GM12878 (cell line): ENCODE results near the gene OR6C76. TPM values are rescaled to one million over a fixed set of nuclear protein-coding genes. Genes with fewer than 3 reads are reported as not detected.

ENCODE experiments used
- ATAC-seq: fragments of 200-7000 bp; cut with Tn5 transposase; 3 replicates; pipeline ENCODE4 v1.9.1; 2020; ENCODE audit warnings: mild to moderate bottlenecking, moderate library complexity
- BruUV-seq: library from RNA; stranded (reverse); fragments of 400-500 nt; replicated peaks from 2 replicates; lab custom pipeline; 2021; lab: Mats Ljungman, UMichigan
- CTCF ChIA-PET: fragments of 300-600 bp; sonication (Branson Sonifier 250); formaldehyde crosslinking; extraction: SDS; loops from one replicate; lab custom pipeline; 2021; ENCODE audit warnings: inconsistent platforms; lab: Yijun Ruan, JAX
- POLR2A ChIA-PET: fragments of 350-600 bp; formaldehyde crosslinking; extraction: SDS; loops from one replicate; lab custom pipeline; 2021; ENCODE audit warnings: inconsistent platforms; lab: Charles Lee
- RAD21 ChIA-PET: fragments of 300-600 bp; sonication (Branson Sonifier 250); formaldehyde crosslinking; loops from one replicate; lab custom pipeline; 2023; ENCODE audit warnings: antibody characterized with exemption; ENCODE audit not compliant: unreplicated experiment; lab: Charles Lee
- SMC1A ChIA-PET: fragments of 300-600 bp; sonication (Branson Sonifier 250); formaldehyde crosslinking; loops from one replicate; lab custom pipeline; 2023; ENCODE audit not compliant: unreplicated experiment, uncharacterized antibody; lab: Charles Lee
- DNase-seq: peaks from one replicate; pipeline ENCODE4 v3.0.0-alpha.2; 2011; ENCODE audit warnings: low read depth, low spot score
- FAIRE-seq: peaks from 3 replicates; lab custom pipeline; 2011; peaks lifted over from hg19 to GRCh38; lab: Jason Lieb, UNC
- H2AFZ ChIP-seq: 2 replicates; pipeline ENCODE4 v1.6.0; 2011; ENCODE audit warnings: low read depth, low read length, control low read depth; ENCODE audit not compliant: control insufficient read depth
- H3K27ac ChIP-seq: 2 replicates; pipeline ENCODE4 v1.5.1; 2011; ENCODE audit warnings: control low read depth; ENCODE audit not compliant: control insufficient read depth, insufficient read depth
- H3K27me3 ChIP-seq, 2 experiments: replicated peaks in 1 of 2; 2 replicates each; pipeline versions ENCODE4 v1.6.0 to v1.6.1; 2011; ENCODE audit warnings: low read length in 1 of 2; ENCODE audit not compliant: control insufficient read depth in 2 of 2, insufficient read depth in 2 of 2
- H3K36me3 ChIP-seq, 2 experiments: 2 replicates each; pipeline ENCODE4 v1.5.1; 2011; ENCODE audit warnings: low read length in 1 of 2; ENCODE audit not compliant: control insufficient read depth in 2 of 2, insufficient read depth in 2 of 2
- H3K4me1 ChIP-seq: 2 replicates; pipeline ENCODE4 v1.6.1; 2011; ENCODE audit warnings: mild to moderate bottlenecking, low read length, moderate library complexity, mixed read lengths; ENCODE audit not compliant: control insufficient read depth, insufficient read depth
- H3K4me2 ChIP-seq: 2 replicates; pipeline ENCODE4 v1.6.0; 2011; ENCODE audit warnings: control low read depth; ENCODE audit not compliant: control insufficient read depth, insufficient read depth
- H3K4me3 ChIP-seq: fragments of 200-600 bp; sonication (generic); 2 replicates; pipeline ENCODE4 v1.5.1; 2016
- H3K79me2 ChIP-seq: 2 replicates; pipeline ENCODE4 v1.6.0; 2011; ENCODE audit warnings: low read length; ENCODE audit not compliant: control insufficient read depth, insufficient read depth
- H3K9ac ChIP-seq: 2 replicates; pipeline ENCODE4 v1.8.0; 2011; ENCODE audit warnings: low read length, control low read depth, mixed read lengths; ENCODE audit not compliant: control insufficient read depth, insufficient read depth
- H3K9me3 ChIP-seq: replicated peaks from 3 replicates; pipeline ENCODE4 v1.5.1; 2011; ENCODE audit warnings: mild to moderate bottlenecking, low read length; ENCODE audit not compliant: control insufficient read depth, insufficient read depth
- H4K20me1 ChIP-seq: 2 replicates; pipeline ENCODE4 v1.6.0; 2011; ENCODE audit not compliant: control insufficient read depth, insufficient read depth
- BCL11A ChIP-seq: IDR thresholded peaks from 2 replicates; pipeline ENCODE4 v1.6.1; 2011; ENCODE audit warnings: low read depth, low read length
- MEF2A ChIP-seq: IDR thresholded peaks from 2 replicates; pipeline ENCODE4 v1.6.1; 2011; ENCODE audit warnings: low read depth, mild to moderate bottlenecking, low read length, moderate library complexity; ENCODE audit not compliant: insufficient read depth
- MXI1 ChIP-seq: fragments of 150-350 bp; IDR thresholded peaks from 2 replicates; pipeline ENCODE4 v1.6.1; 2011; ENCODE audit warnings: low read depth, mild to moderate bottlenecking, inconsistent platforms, low read length, improper control_type of control experiment
- NFIC ChIP-seq: IDR thresholded peaks from 2 replicates; pipeline ENCODE4 v1.6.1; 2012; ENCODE audit warnings: low read depth, mild to moderate bottlenecking, inconsistent platforms, low read length, moderate library complexity
- NR2C1 ChIP-seq: fragments of 450-650 bp; IDR thresholded peaks from 2 replicates; pipeline ENCODE4 v1.6.1; 2017; ENCODE audit warnings: antibody characterized with exemption, mild to moderate bottlenecking, moderate library complexity
- STAT1 ChIP-seq: fragments of 450-650 bp; conservative IDR thresholded peaks from 2 replicates; pipeline ENCODE4 v1.6.1; 2014; ENCODE audit warnings: antibody characterized with exemption, mild to moderate bottlenecking
- SUZ12 ChIP-seq: fragments of 200-600 bp; sonication (generic); IDR thresholded peaks from one replicate; pipeline ENCODE4 v1.6.1; 2018; ENCODE audit warnings: antibody characterized with exemption, mild to moderate bottlenecking; ENCODE audit not compliant: unreplicated experiment
- TBL1XR1 ChIP-seq: IDR thresholded peaks from 2 replicates; pipeline ENCODE4 v1.6.1; 2012; ENCODE audit warnings: low read depth, low read length, improper control_type of control experiment
- whole genome bisulfite sequencing: methylation state at CpG from one replicate; pipeline ENCODE4 v1.1.6; 2016; ENCODE audit warnings: low lambda C conversion rate; ENCODE audit not compliant: insufficient replicate concordance, insufficient coverage; ENCODE audit errors: missing lambda C conversion rate; 5-methylcytosine and 5-hydroxymethylcytosine counted together
- in situ Hi-C: fragments of 300-500 bp; cut with MboI; formaldehyde crosslinking; loops from 9 replicates; pipeline ENCODE4 v1.14.3; 2018; ENCODE audit warnings: mixed read lengths
- intact Hi-C: fragments of 100-400 bp; cut with micrococcal nuclease; formaldehyde crosslinking; loops from one replicate; pipeline ENCODE4 v1.14.2; 2022; ENCODE audit not compliant: unreplicated experiment
- polyA plus RNA-seq, 11 experiments: library from polyadenylated mRNA; depleted of rRNA in 4 of 11; unstranded in 6 of 11; stranded (reverse) in 5 of 11; fragments of >200 nt; fragmentation: Nextera tagmentation in 4 of 11; fragmentation: Illumina TruSeq in 1 of 11; extraction: Ambion mirVana in 4 of 11; extraction: Trizol in 1 of 11; gene quantifications; 1 replicate in 1 of 11; 2 replicates in 10 of 11; pipeline versions ENCODE4 v1.2.1 to v1.2.3, GENCODE V29; 2011 to 2016; ENCODE audit warnings: inconsistent platforms in 2 of 11, missing spikeins in 2 of 11, low read depth in 1 of 11
- total RNA-seq, 4 experiments: library from RNA; depleted of rRNA in 3 of 4; stranded (reverse); fragments of >200 nt in 3 of 4; fragmentation: Illumina TruSeq in 1 of 4; extraction: Trizol in 1 of 4; gene quantifications; 2 replicates each; pipeline versions ENCODE4 v1.2.1 to v1.2.3, GENCODE V29; 2013 to 2021
- TF ChIP-seq, protein P1 (sequence below): IDR thresholded peaks from 2 replicates; pipeline ENCODE4 v1.6.1; 2012; ENCODE audit warnings: low read length, inconsistent platforms
- TF ChIP-seq, protein P2 (sequence below): fragments of 450-650 bp; IDR thresholded peaks from 2 replicates; pipeline ENCODE4 v1.6.1; 2018; ENCODE audit warnings: mild to moderate bottlenecking, low read depth, moderate library complexity; ENCODE audit not compliant: partially characterized antibody
- TF ChIP-seq, protein P3 (sequence below): fragments of 150-350 bp; IDR thresholded peaks from 2 replicates; pipeline ENCODE4 v1.6.1; 2016; ENCODE audit warnings: low read depth, low read length

OR6C76 gene
- total and polyA plus RNA-seq, 10 of the 15 experiments (the other 5 are each of a cell fraction or from before 2014, with no cell fraction given) = not detected

DNA sequence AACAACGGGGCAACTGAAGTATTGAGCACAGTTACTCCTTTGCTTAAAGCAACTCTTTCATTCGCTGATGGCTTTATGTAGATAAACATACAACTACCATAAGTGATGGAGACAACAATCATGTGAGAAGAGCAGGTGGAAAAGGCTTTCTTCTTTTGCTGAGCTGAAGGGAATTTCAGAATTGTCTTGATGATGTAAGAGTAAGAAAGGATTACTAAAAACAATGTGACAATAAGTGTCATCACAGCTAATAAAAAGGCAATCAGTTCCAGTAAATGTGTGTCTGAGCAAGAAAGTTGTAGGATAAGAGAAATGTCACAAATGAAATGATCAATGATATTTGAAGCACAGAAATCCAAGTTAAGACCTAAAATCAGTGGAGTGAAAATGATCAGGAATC lies 43.2 kb downstream of the OR6C76 start:
- H2AFZ ChIP-seq = no peak overlapping the region
- H3K4me1 ChIP-seq = peaks cover 7% of the 10 kb centered on the region; the same call in 1 of the 2 replicates
- ATAC-seq (no peak), FAIRE-seq (no peak), DNase-seq (no peak)
- H3K27me3 ChIP-seq = no peaks in the 10 kb centered on the region
- no peak overlapping the region for H3K27ac ChIP-seq
- H3K36me3 ChIP-seq = no peaks in the 10 kb centered on the region
- POLR2A ChIA-PET = no interaction called here
- H3K4me3 ChIP-seq = no peak overlapping the region
- H3K4me2 ChIP-seq = no peak overlapping the region
- TF ChIP-seq, protein P1, sequence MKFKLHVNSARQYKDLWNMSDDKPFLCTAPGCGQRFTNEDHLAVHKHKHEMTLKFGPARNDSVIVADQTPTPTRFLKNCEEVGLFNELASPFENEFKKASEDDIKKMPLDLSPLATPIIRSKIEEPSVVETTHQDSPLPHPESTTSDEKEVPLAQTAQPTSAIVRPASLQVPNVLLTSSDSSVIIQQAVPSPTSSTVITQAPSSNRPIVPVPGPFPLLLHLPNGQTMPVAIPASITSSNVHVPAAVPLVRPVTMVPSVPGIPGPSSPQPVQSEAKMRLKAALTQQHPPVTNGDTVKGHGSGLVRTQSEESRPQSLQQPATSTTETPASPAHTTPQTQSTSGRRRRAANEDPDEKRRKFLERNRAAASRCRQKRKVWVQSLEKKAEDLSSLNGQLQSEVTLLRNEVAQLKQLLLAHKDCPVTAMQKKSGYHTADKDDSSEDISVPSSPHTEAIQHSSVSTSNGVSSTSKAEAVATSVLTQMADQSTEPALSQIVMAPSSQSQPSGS = no peak
- TF ChIP-seq NFIC = no peak
- no peak for TF ChIP-seq MEF2A
- TF ChIP-seq SUZ12 = no peak
- no peak for TF ChIP-seq BCL11A
- TF ChIP-seq, protein P2, sequence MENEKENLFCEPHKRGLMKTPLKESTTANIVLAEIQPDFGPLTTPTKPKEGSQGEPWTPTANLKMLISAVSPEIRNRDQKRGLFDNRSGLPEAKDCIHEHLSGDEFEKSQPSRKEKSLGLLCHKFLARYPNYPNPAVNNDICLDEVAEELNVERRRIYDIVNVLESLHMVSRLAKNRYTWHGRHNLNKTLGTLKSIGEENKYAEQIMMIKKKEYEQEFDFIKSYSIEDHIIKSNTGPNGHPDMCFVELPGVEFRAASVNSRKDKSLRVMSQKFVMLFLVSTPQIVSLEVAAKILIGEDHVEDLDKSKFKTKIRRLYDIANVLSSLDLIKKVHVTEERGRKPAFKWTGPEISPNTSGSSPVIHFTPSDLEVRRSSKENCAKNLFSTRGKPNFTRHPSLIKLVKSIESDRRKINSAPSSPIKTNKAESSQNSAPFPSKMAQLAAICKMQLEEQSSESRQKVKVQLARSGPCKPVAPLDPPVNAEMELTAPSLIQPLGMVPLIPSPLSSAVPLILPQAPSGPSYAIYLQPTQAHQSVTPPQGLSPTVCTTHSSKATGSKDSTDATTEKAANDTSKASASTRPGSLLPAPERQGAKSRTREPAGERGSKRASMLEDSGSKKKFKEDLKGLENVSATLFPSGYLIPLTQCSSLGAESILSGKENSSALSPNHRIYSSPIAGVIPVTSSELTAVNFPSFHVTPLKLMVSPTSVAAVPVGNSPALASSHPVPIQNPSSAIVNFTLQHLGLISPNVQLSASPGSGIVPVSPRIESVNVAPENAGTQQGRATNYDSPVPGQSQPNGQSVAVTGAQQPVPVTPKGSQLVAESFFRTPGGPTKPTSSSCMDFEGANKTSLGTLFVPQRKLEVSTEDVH = no peak
- TF ChIP-seq MXI1 = no peak
- no peak for TF ChIP-seq NR2C1
- TF ChIP-seq, protein P3, sequence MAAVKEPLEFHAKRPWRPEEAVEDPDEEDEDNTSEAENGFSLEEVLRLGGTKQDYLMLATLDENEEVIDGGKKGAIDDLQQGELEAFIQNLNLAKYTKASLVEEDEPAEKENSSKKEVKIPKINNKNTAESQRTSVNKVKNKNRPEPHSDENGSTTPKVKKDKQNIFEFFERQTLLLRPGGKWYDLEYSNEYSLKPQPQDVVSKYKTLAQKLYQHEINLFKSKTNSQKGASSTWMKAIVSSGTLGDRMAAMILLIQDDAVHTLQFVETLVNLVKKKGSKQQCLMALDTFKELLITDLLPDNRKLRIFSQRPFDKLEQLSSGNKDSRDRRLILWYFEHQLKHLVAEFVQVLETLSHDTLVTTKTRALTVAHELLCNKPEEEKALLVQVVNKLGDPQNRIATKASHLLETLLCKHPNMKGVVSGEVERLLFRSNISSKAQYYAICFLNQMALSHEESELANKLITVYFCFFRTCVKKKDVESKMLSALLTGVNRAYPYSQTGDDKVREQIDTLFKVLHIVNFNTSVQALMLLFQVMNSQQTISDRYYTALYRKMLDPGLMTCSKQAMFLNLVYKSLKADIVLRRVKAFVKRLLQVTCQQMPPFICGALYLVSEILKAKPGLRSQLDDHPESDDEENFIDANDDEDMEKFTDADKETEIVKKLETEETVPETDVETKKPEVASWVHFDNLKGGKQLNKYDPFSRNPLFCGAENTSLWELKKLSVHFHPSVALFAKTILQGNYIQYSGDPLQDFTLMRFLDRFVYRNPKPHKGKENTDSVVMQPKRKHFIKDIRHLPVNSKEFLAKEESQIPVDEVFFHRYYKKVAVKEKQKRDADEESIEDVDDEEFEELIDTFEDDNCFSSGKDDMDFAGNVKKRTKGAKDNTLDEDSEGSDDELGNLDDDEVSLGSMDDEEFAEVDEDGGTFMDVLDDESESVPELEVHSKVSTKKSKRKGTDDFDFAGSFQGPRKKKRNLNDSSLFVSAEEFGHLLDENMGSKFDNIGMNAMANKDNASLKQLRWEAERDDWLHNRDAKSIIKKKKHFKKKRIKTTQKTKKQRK = no peak
- no peak for TF ChIP-seq STAT1
- TF ChIP-seq TBL1XR1 = no peak
- SMC1A ChIA-PET = no interaction called here
- whole genome bisulfite sequencing = 42% methylated on average over 2 of the region's 2 CpGs
- H3K9ac ChIP-seq = no peak overlapping the region
- in situ Hi-C loops = no loop called here
- no peaks in the 10 kb centered on the region for H3K79me2 ChIP-seq
- H4K20me1 ChIP-seq = no peaks in the 10 kb centered on the region
- no TSS peak for BruUV-seq
- intact Hi-C loops = no loop called here
- no peaks in the 10 kb centered on the region for H3K9me3 ChIP-seq
- RAD21 ChIA-PET = no interaction called here
- CTCF ChIA-PET = interaction anchor here (1.1 kb wide), 1 partner anchor 150 kb away, joined by 3 read pairs; no protein-coding TSS in a partner anchor
